Measurements from ENCODE around the gene ITGB3.

The ITGB3 gene

GRCh38 chr17:47278561-47278960, 24.9 kb downstream of the ITGB3 start:
- no peak for DNase-seq

GRCh38 chr17:47279062-47279801, 25.6 kb downstream of the ITGB3 start:
- DNase-seq: no peak

- DNase-seq: no peak
Observed at GRCh38 chr17:47280072-47280811, 26.6 kb downstream of the ITGB3 start.

GRCh38 chr17:47281216-47281615, 27.6 kb downstream of the ITGB3 start:
- DNase-seq: no peak

- no peak for DNase-seq
Observed at GRCh38 chr17:47285003-47285402, 31.4 kb downstream of the ITGB3 start.

GRCh38 chr17:47286198-47286914, 32.7 kb downstream of the ITGB3 start:
- no peak for DNase-seq

- DNase-seq: no peak
Observed at GRCh38 chr17:47287068-47287467, 33.4 kb downstream of the ITGB3 start.

GRCh38 chr17:47287639-47288038, 34.0 kb downstream of the ITGB3 start:
- no peak for DNase-seq

GRCh38 chr17:47288531-47289116, 35.0 kb downstream of the ITGB3 start:
- DNase-seq: no peak

- no peak for DNase-seq
Observed at GRCh38 chr17:47289302-47289701, 35.7 kb downstream of the ITGB3 start.

- no peak for DNase-seq
Observed at GRCh38 chr17:47290870-47291241, 37.2 kb downstream of the ITGB3 start.

GRCh38 chr17:47291242-47291873, 37.7 kb downstream of the ITGB3 start:
- DNase-seq: no peak

- no peak for DNase-seq
Observed at GRCh38 chr17:47292206-47292605, 38.6 kb downstream of the ITGB3 start.

- no peak for DNase-seq
Observed at GRCh38 chr17:47295037-47295873, 41.6 kb downstream of the ITGB3 start.

- DNase-seq: no peak
Observed at GRCh38 chr17:47295874-47296255, 42.2 kb downstream of the ITGB3 start.

- no peak for DNase-seq
Observed at GRCh38 chr17:47297661-47298400, 44.2 kb downstream of the ITGB3 start.

GRCh38 chr17:47298712-47299111, 45.1 kb downstream of the ITGB3 start:
- no peak for DNase-seq

GRCh38 chr17:47299239-47299910, 45.7 kb downstream of the ITGB3 start:
- DNase-seq: no peak

- no peak for DNase-seq
Observed at GRCh38 chr17:47300718-47301117, 47.1 kb downstream of the ITGB3 start.

GRCh38 chr17:47301161-47301560, 47.5 kb downstream of the ITGB3 start:
- no peak for DNase-seq

GRCh38 chr17:47301831-47302230, 48.2 kb downstream of the ITGB3 start:
- no peak for DNase-seq
